H1 (cell line): ENCODE results near the gene NELL2. TPM values are rescaled to one million over a fixed set of nuclear protein-coding genes. Genes with fewer than 3 reads are reported as not detected.

ENCODE experiments used
- CTCF ChIA-PET: fragments of 300-600 bp; sonication (Branson Sonifier 250); formaldehyde crosslinking; loops from one replicate; lab custom pipeline; 2021; ENCODE audit not compliant: partially characterized antibody; lab: Charles Lee
- POLR2A ChIA-PET: fragments of 300-600 bp; sonication (Branson Sonifier 250); formaldehyde crosslinking; loops from one replicate; lab custom pipeline; 2021; ENCODE audit warnings: inconsistent platforms; ENCODE audit not compliant: partially characterized antibody; lab: Charles Lee
- DNase-seq, 2 experiments: peaks; one replicate each; pipeline versions ENCODE4 v3.0.0 to v3.0.0-alpha.2; 2010 to 2022; ENCODE audit warnings: low spot score in 2 of 2, low read depth in 1 of 2, mixed read lengths in 1 of 2
- FAIRE-seq: peaks from 2 replicates; lab custom pipeline; 2011; peaks lifted over from hg19 to GRCh38; lab: Jason Lieb, UNC
- H2AFZ ChIP-seq: 2 replicates; pipeline ENCODE4 v1.8.1; 2012; ENCODE audit warnings: low read length, inconsistent platforms
- H2AK5ac ChIP-seq: 2 replicates; pipeline ENCODE4 v1.6.1; 2013; ENCODE audit warnings: low read depth, low read length
- H2BK120ac ChIP-seq: replicated peaks from 2 replicates; pipeline ENCODE3; 2013; ENCODE audit warnings: low read depth, low read length, inconsistent platforms
- H2BK12ac ChIP-seq: 2 replicates; pipeline ENCODE4 v1.6.1; 2013; ENCODE audit warnings: low read depth, low read length
- H2BK15ac ChIP-seq: 2 replicates; pipeline ENCODE4 v1.6.1; 2013; ENCODE audit warnings: low read length
- H2BK20ac ChIP-seq: 2 replicates; pipeline ENCODE4 v1.6.1; 2013; ENCODE audit warnings: low read length
- H2BK5ac ChIP-seq: 2 replicates; pipeline ENCODE4 v1.6.1; 2013; ENCODE audit warnings: low read depth, low read length
- H3K14ac ChIP-seq: 2 replicates; pipeline ENCODE4 v1.6.1; 2013; ENCODE audit warnings: inconsistent platforms; ENCODE audit not compliant: insufficient read length
- H3K18ac ChIP-seq: 2 replicates; pipeline ENCODE4 v1.6.1; 2013; ENCODE audit warnings: low read length; ENCODE audit errors: extremely low read depth
- H3K23ac ChIP-seq: 2 replicates; pipeline ENCODE4 v1.6.1; 2013; ENCODE audit warnings: inconsistent platforms; ENCODE audit not compliant: insufficient read length
- H3K23me2 ChIP-seq: 2 replicates; pipeline ENCODE4 v1.6.1; 2013; ENCODE audit warnings: low read depth, low read length
- H3K27ac ChIP-seq: 2 replicates; pipeline ENCODE4 v1.6.1; 2011; ENCODE audit warnings: low read depth, low read length, inconsistent platforms
- H3K27me3 ChIP-seq, 4 experiments: replicated peaks in 1 of 4; 1 replicate in 1 of 4; 2 replicates in 3 of 4; pipeline versions ENCODE4 v1.6.1 to v1.8.1; 2011 to 2013; ENCODE audit warnings: low read length in 3 of 4, mild to moderate bottlenecking in 3 of 4, inconsistent platforms in 2 of 4, mixed read lengths in 2 of 4, moderate library complexity in 1 of 4; ENCODE audit not compliant: control insufficient read depth in 3 of 4, insufficient read depth in 3 of 4; ENCODE audit errors: extremely low read depth in 1 of 4
- H3K36me3 ChIP-seq, 4 experiments: 2 replicates each; pipeline versions ENCODE4 v1.6.1 to v1.8.1; 2011 to 2013; ENCODE audit warnings: mild to moderate bottlenecking in 4 of 4, low read length in 3 of 4, moderate library complexity in 2 of 4, control low read depth in 1 of 4, inconsistent platforms in 1 of 4; ENCODE audit not compliant: insufficient read depth in 4 of 4, control insufficient read depth in 2 of 4
- H3K4ac ChIP-seq: replicated peaks from 2 replicates; pipeline ENCODE3; 2013; ENCODE audit warnings: low read length, low read depth, mixed read lengths, inconsistent platforms; ENCODE audit not compliant: insufficient read length
- H3K4me1 ChIP-seq, 4 experiments: replicated peaks in 1 of 4; 1 replicate in 1 of 4; 2 replicates in 3 of 4; pipeline versions ENCODE4 v1.6.1 to v1.8.1; 2011 to 2013; ENCODE audit warnings: low read length in 3 of 4, inconsistent platforms in 2 of 4, mixed read lengths in 1 of 4; ENCODE audit not compliant: insufficient read depth in 4 of 4, control insufficient read depth in 3 of 4
- H3K4me2 ChIP-seq, 2 experiments: 2 replicates each; pipeline versions ENCODE4 v1.6.1 to v1.8.1; 2011 to 2013; ENCODE audit warnings: low read depth in 2 of 2, low read length in 2 of 2, control low read depth in 1 of 2, inconsistent platforms in 1 of 2, mild to moderate bottlenecking in 1 of 2; ENCODE audit not compliant: insufficient read depth in 1 of 2
- H3K4me3 ChIP-seq, 4 experiments: fragments of 200-600, 300-600 bp in 1 of 4; sonication (generic), shearing (Covaris generic), sonication (Bioruptor Twin) in 1 of 4; 2 replicates each; pipeline versions ENCODE4 v1.5.1 to v1.8.1; 2011 to 2016; ENCODE audit warnings: low read length in 4 of 4, low read depth in 3 of 4, control low read depth in 2 of 4, inconsistent platforms in 2 of 4, mild to moderate bottlenecking in 2 of 4, mixed read lengths in 1 of 4, moderate library complexity in 1 of 4; ENCODE audit not compliant: insufficient read depth in 2 of 4; ENCODE audit errors: extremely low read depth in 1 of 4
- H3K56ac ChIP-seq: replicated peaks from 2 replicates; pipeline ENCODE3; 2013; ENCODE audit warnings: low read depth, mild to moderate bottlenecking, mixed read lengths, low read length, inconsistent platforms; ENCODE audit not compliant: insufficient read length
- H3K79me1 ChIP-seq: 2 replicates; pipeline ENCODE4 v1.6.1; 2013; ENCODE audit warnings: low read depth, low read length, control low read depth
- H3K79me2 ChIP-seq, 2 experiments: 2 replicates each; pipeline versions ENCODE4 v1.6.1 to v1.8.1; 2012 to 2013; ENCODE audit warnings: low read length in 2 of 2, mild to moderate bottlenecking in 2 of 2, inconsistent platforms in 1 of 2; ENCODE audit not compliant: insufficient read depth in 2 of 2, control insufficient read depth in 1 of 2
- H3K9ac ChIP-seq, 4 experiments: replicated peaks in 1 of 4; 1 replicate in 1 of 4; 2 replicates in 3 of 4; pipeline versions ENCODE4 v1.6.1 to v1.8.1; 2011 to 2013; ENCODE audit warnings: low read depth in 3 of 4, low read length in 3 of 4, control low read depth in 2 of 4, mild to moderate bottlenecking in 2 of 4, moderate library complexity in 2 of 4, inconsistent platforms in 1 of 4; ENCODE audit errors: extremely low read depth in 1 of 4
- H3K9me3 ChIP-seq, 2 experiments: 2 replicates each; pipeline versions ENCODE4 v1.6.1 to v1.8.1; 2012 to 2013; ENCODE audit warnings: mild to moderate bottlenecking in 2 of 2, moderate library complexity in 2 of 2, control low read depth in 1 of 2, inconsistent platforms in 1 of 2, low read depth in 1 of 2, low read length in 1 of 2, mixed read lengths in 1 of 2; ENCODE audit not compliant: insufficient read depth in 2 of 2
- H4K20me1 ChIP-seq, 2 experiments: replicated peaks in 1 of 2; 2 replicates each; pipeline versions ENCODE3 to v1.8.1; 2011 to 2013; ENCODE audit warnings: inconsistent platforms in 2 of 2, low read length in 2 of 2, mild to moderate bottlenecking in 1 of 2; ENCODE audit not compliant: insufficient read depth in 2 of 2, control insufficient read depth in 1 of 2
- H4K5ac ChIP-seq: 2 replicates; pipeline ENCODE4 v1.6.1; 2013; ENCODE audit warnings: low read length, low read depth, mixed read lengths, inconsistent platforms; ENCODE audit not compliant: insufficient read length
- H4K8ac ChIP-seq: 2 replicates; pipeline ENCODE4 v1.8.0; 2013; ENCODE audit warnings: mild to moderate bottlenecking, moderate library complexity, low read length, inconsistent platforms; ENCODE audit not compliant: insufficient read depth; ENCODE audit errors: extremely low read depth
- H4K91ac ChIP-seq: replicated peaks from 2 replicates; pipeline ENCODE3; 2013; ENCODE audit warnings: low read length, mixed read lengths, inconsistent platforms; ENCODE audit not compliant: insufficient read length
- ASH2L ChIP-seq: fragments of 200-600, 300-600 bp; sonication (generic); IDR thresholded peaks from one replicate; pipeline ENCODE4 v1.7.1; 2017; ENCODE audit warnings: low read length
- CEBPB ChIP-seq: IDR thresholded peaks from 2 replicates; pipeline ENCODE4 v1.6.1; 2012; ENCODE audit warnings: low read depth, low read length
- CHD2 ChIP-seq: IDR thresholded peaks from 2 replicates; pipeline ENCODE4 v1.6.1; 2012; ENCODE audit warnings: low read length, improper control_type of control experiment
- CREB1 ChIP-seq: IDR thresholded peaks from 2 replicates; pipeline ENCODE4 v1.6.1; 2012; ENCODE audit warnings: inconsistent platforms
- HDAC2 ChIP-seq, 2 experiments: fragments of 300-600 bp in 1 of 2; sonication (generic) in 1 of 2; IDR thresholded peaks; 2 replicates each; pipeline ENCODE4 v1.6.1; 2011 to 2012; ENCODE audit warnings: low read depth in 2 of 2, low read length in 2 of 2, mild to moderate bottlenecking in 2 of 2, moderate library complexity in 2 of 2, borderline replicate concordance in 1 of 2, inconsistent platforms in 1 of 2
- PHF8 ChIP-seq: fragments of 200-600 bp; sonication (generic); conservative IDR thresholded peaks from 2 replicates; pipeline ENCODE4 v1.7.1; 2012; ENCODE audit warnings: low read depth, mild to moderate bottlenecking, inconsistent platforms, low read length, moderate library complexity
- WGBS, 2 experiments: shearing (Covaris generic) in 1 of 2; methylation state at CpG; one replicate each; pipeline versions ENCODE4 v1.1.6 to v1.1.7; 2013 to 2015; ENCODE audit warnings: low lambda C conversion rate in 2 of 2, mixed read lengths in 2 of 2, inconsistent platforms in 1 of 2, low coverage in 1 of 2, missing lambda C conversion rate in 1 of 2; ENCODE audit not compliant: insufficient replicate concordance in 2 of 2, insufficient coverage in 1 of 2, insufficient read length in 1 of 2; ENCODE audit errors: extremely low coverage in 1 of 2, missing lambda C conversion rate in 1 of 2; 5-methylcytosine and 5-hydroxymethylcytosine counted together
- polyA plus RNA-seq, 7 experiments: library from polyadenylated mRNA; depleted of rRNA in 3 of 7; stranded (reverse) in 5 of 7; unstranded in 2 of 7; fragments of >200 nt in 5 of 7; fragments of 200-250 nt in 2 of 7; gene quantifications; 1 replicate in 5 of 7; 2 replicates in 1 of 7; 4 replicates in 1 of 7; pipeline versions ENCODE4 v1.2.1 to v1.2.3, GENCODE V29; 2011 to 2013; ENCODE audit warnings: missing spikeins in 2 of 7, mixed read lengths in 2 of 7
- total RNA-seq: library from RNA; stranded (reverse); fragmentation: NEBNext Ultra II Directional; extraction: Animal tissue kit (Norgen Biotek cat#: 25700); gene quantifications from 2 replicates; pipeline ENCODE4 v1.2.1, GENCODE V29; 2021
- TF ChIP-seq, protein P1 (sequence below): IDR thresholded peaks from 2 replicates; pipeline ENCODE4 v1.6.1; 2011; ENCODE audit warnings: low read length, improper control_type of control experiment

The NELL2 gene
- total and polyA plus RNA-seq, 2 of the 8 experiments (the other 6 are each of a cell fraction or from before 2014, with no cell fraction given) = 54.2 to 56.8 TPM

DNA sequence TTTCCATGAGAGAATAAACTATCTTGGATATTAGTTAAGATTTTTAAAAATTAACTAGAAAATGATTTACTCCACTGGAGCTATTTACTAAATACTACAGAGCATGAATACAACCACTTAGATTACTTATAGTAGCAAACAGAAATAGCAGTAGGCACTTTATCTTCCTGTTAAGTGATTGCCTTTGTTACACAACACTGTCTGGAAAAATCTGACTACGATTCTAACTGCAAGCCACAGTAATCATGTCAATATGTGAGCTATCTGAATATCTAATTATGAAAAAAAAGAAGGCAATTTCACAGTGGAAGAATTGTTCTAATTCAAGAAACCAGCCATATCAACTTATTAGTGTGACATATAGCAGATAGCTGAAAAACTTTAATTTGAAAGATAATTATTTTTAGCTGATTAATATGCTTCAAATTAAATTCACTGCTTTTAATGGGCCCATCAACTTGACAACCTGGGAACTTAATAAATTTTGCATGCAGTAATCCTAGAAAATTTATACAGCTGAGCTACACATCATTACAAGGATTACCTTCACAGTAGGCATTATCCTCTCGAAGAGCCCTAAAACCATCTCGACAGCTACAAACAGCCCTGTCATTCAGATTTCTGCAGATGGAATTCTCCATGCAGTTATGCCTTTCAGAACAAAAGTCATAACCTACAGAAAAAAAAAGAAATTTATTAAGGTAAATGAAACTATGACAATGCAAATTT is 172.8 kb downstream of the NELL2 start:
- Histone ChIP-seq H3K27me3 (no peaks in the 10 kb centered on the region), H3K4me1 (no peaks in the 10 kb centered on the region), H3K79me1 (no peaks in the 10 kb centered on the region), H2BK15ac (no peak overlapping the region), H2BK120ac (no peak overlapping the region), H3K4me3 (no peak overlapping the region), H3K18ac (no peak overlapping the region), H3K23ac (no peak overlapping the region), H3K27ac (no peak overlapping the region), H3K9me3 (no peaks in the 10 kb centered on the region), H3K9ac (no peak overlapping the region), H2BK5ac (no peak overlapping the region), H3K4me2 (no peak overlapping the region), H2BK20ac (no peak overlapping the region), H3K56ac (no peak overlapping the region), H4K20me1 (no peaks in the 10 kb centered on the region), H4K5ac (no peak overlapping the region), H2BK12ac (no peak overlapping the region), H2AK5ac (no peak overlapping the region), H3K79me2 (no peaks in the 10 kb centered on the region), H4K8ac (no peak overlapping the region), H4K91ac (no peak overlapping the region), H3K23me2 (no peaks in the 10 kb centered on the region), H3K36me3 (peaks cover 0 to 5% (median 0%) of the 10 kb centered on the region in 4 experiments; a peak in 1 of 8 replicates), H3K4ac (no peak overlapping the region), H3K14ac (no peak overlapping the region), H2AFZ (no peak overlapping the region)
- FAIRE-seq (no peak), DNase-seq (no peak)
- TF ChIP-seq CREB1 = no peak
- TF ChIP-seq HDAC2 (IDR thresholded peaks at IDR 0.05; ENCODE audit: borderline replicate concordance in 1 of 2, low read depth in 2 of 2, low read length in 2 of 2) = no peak
- no peak for TF ChIP-seq ASH2L
- TF ChIP-seq, protein P1, sequence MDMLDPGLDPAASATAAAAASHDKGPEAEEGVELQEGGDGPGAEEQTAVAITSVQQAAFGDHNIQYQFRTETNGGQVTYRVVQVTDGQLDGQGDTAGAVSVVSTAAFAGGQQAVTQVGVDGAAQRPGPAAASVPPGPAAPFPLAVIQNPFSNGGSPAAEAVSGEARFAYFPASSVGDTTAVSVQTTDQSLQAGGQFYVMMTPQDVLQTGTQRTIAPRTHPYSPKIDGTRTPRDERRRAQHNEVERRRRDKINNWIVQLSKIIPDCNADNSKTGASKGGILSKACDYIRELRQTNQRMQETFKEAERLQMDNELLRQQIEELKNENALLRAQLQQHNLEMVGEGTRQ = no peak
- TF ChIP-seq CHD2 = no peak
- no peak for TF ChIP-seq PHF8
- no peak for TF ChIP-seq CEBPB
- WGBS, 2 experiments = 91% methylated on average over 3 of the region's 3 CpGs; no CpG with 5 or more reads in 1 of the 2 experiments
- POLR2A ChIA-PET = no interaction called here
- CTCF ChIA-PET = interaction anchor here (0.7 kb wide), 1 partner anchor 49 kb away, joined by 3 read pairs; no protein-coding TSS in a partner anchor
